ENCODE measurements around the gene BPTF. TPM values are rescaled to one million over a fixed set of nuclear protein-coding genes. Genes with fewer than 3 reads are reported as not detected.

Gene BPTF
- total and polyA plus RNA-seq, 2 of the 8 experiments (the other 6 are each of a cell fraction or from before 2014, with no cell fraction given) = 107 to 228 TPM

GRCh38 chr17:67836205-67836987 is 11.1 kb downstream of the BPTF start (continued):
- TF ChIP-seq RAD21 (IDR thresholded peaks at IDR 0.05 in 1 of 2, conservative IDR thresholded peaks at IDR 0.05 in 1 of 2; ENCODE audit: low read depth in 2 of 2, low read length in 2 of 2) (no peak), MAX (IDR thresholded peaks at IDR 0.05) (no peak), SP4 (IDR thresholded peaks at IDR 0.05; ENCODE audit: low read length) (no peak), CBX8 (IDR thresholded peaks at IDR 0.05; ENCODE audit: borderline replicate concordance, low read depth, low read length) (no peak), EP300 (IDR thresholded peaks at IDR 0.05; ENCODE audit: borderline replicate concordance in 1 of 2, low read depth in 2 of 2, low read length in 2 of 2) (no peak), RNF2 (IDR thresholded peaks at IDR 0.05; ENCODE audit: borderline replicate concordance, low read depth, low read length, missing control alignments, poor library complexity, severe bottlenecking) (no peak), GTF2F1 (IDR thresholded peaks at IDR 0.05; ENCODE audit: borderline replicate concordance, low read depth, low read length) (no peak)
